GM23338 (cell line): ENCODE results near the gene CYBA. TPM values are rescaled to one million over a fixed set of nuclear protein-coding genes. Genes with fewer than 3 reads are reported as not detected.

Experiments used
- ATAC-seq: fragments of 200-7000 bp; cut with Tn5 transposase; 3 replicates; pipeline ENCODE4 v1.9.1; 2020
- DNase-seq: peaks from one replicate; pipeline ENCODE4 v3.0.0-alpha.2; 2015; ENCODE audit warnings: low spot score
- H2AFZ ChIP-seq: fragments of 200-600 bp; sonication (generic); 2 replicates; pipeline ENCODE4 v1.8.0; 2016; ENCODE audit warnings: antibody characterized with exemption, mild to moderate bottlenecking, moderate library complexity
- H3F3A ChIP-seq: fragments of 200-600 bp; sonication (generic); replicated peaks from 2 replicates; pipeline ENCODE4 v1.8.0; 2017; ENCODE audit warnings: antibody characterized with exemption, mixed run types, low read depth
- H3K27ac ChIP-seq: fragments of 200-600 bp; sonication (generic); 2 replicates; pipeline ENCODE4 v1.6.1; 2016; ENCODE audit warnings: low read depth
- H3K27me3 ChIP-seq: fragments of 200-600 bp; sonication (generic); 2 replicates; pipeline ENCODE4 v1.8.0; 2016; ENCODE audit warnings: mild to moderate bottlenecking, mixed run types, moderate library complexity; ENCODE audit not compliant: insufficient read depth
- H3K36me3 ChIP-seq: fragments of 200-600 bp; sonication (generic); 2 replicates; pipeline ENCODE4 v1.8.0; 2016; ENCODE audit warnings: mild to moderate bottlenecking; ENCODE audit not compliant: insufficient read depth
- H3K4me1 ChIP-seq: fragments of 200-600 bp; sonication (generic); 2 replicates; pipeline ENCODE4 v1.8.0; 2016; ENCODE audit warnings: mild to moderate bottlenecking, moderate library complexity; ENCODE audit not compliant: insufficient read depth
- H3K4me2 ChIP-seq: fragments of 200-600 bp; sonication (generic); 2 replicates; pipeline ENCODE4 v1.7.1; 2017; ENCODE audit warnings: mixed run types
- H3K4me3 ChIP-seq: fragments of 200-600 bp; sonication (generic); 2 replicates; pipeline ENCODE4 v1.6.1; 2016; ENCODE audit warnings: mixed run types
- H3K79me2 ChIP-seq: fragments of 200-600 bp; sonication (generic); replicated peaks from 2 replicates; pipeline ENCODE4 v1.8.0; 2017; ENCODE audit warnings: mild to moderate bottlenecking; ENCODE audit not compliant: insufficient read depth
- H3K9me2 ChIP-seq: fragments of 200-600 bp; sonication (generic); 2 replicates; pipeline ENCODE4 v1.8.0; 2017; ENCODE audit not compliant: insufficient read depth
- H4K20me1 ChIP-seq: fragments of 200-600 bp; sonication (generic); replicated peaks from 2 replicates; pipeline ENCODE4 v1.8.0; 2017; ENCODE audit warnings: mild to moderate bottlenecking; ENCODE audit not compliant: insufficient read depth
- H3K27ac Mint-ChIP-seq: 2 replicates; pipeline ENCODE4 v1.8.0; 2020; ENCODE audit warnings: inconsistent platforms, mild to moderate bottlenecking, moderate library complexity, mixed read lengths
- H3K27me3 Mint-ChIP-seq: 3 replicates; pipeline ENCODE4 v1.8.0; 2022; ENCODE audit warnings: low read depth, mild to moderate bottlenecking, moderate library complexity, mixed read lengths, inconsistent platforms; ENCODE audit not compliant: insufficient read depth, poor library complexity
- H3K36me3 Mint-ChIP-seq: 3 replicates; pipeline ENCODE4 v1.8.0; 2021; ENCODE audit warnings: low read depth, mild to moderate bottlenecking, inconsistent platforms, moderate library complexity, mixed read lengths
- H3K4me1 Mint-ChIP-seq: 3 replicates; pipeline ENCODE4 v1.8.0; 2020; ENCODE audit warnings: mild to moderate bottlenecking, inconsistent platforms, mixed read lengths
- H3K4me3 Mint-ChIP-seq: 3 replicates; pipeline ENCODE4 v1.8.0; 2021; ENCODE audit warnings: moderate library complexity, mild to moderate bottlenecking, inconsistent platforms, mixed read lengths
- H3K9me3 Mint-ChIP-seq: 3 replicates; pipeline ENCODE4 v1.8.0; 2020; ENCODE audit warnings: moderate library complexity, mild to moderate bottlenecking, inconsistent platforms, mixed read lengths
- CREB1 ChIP-seq: fragments of 250-450 bp; sonication (Bioruptor Pico); IDR thresholded peaks from 2 replicates; pipeline ENCODE4 v1.5.0; 2020; ENCODE audit warnings: low read depth, mild to moderate bottlenecking, moderate library complexity
- EZH2phosphoT487 ChIP-seq: fragments of 200-600 bp; sonication (generic); IDR thresholded peaks from one replicate; pipeline ENCODE4 v1.8.1; 2018; ENCODE audit warnings: antibody characterized with exemption; ENCODE audit not compliant: unreplicated experiment
- STAT1 ChIP-seq: IDR thresholded peaks from one replicate; pipeline ENCODE4 v1.6.1; 2016; ENCODE audit warnings: antibody characterized with exemption; ENCODE audit not compliant: unreplicated experiment
- polyA plus RNA-seq: library from polyadenylated mRNA; unstranded; fragments of >200 nt; fragmentation: Nextera tagmentation; extraction: Ambion mirVana; gene quantifications from 2 replicates; pipeline ENCODE4 v1.2.1, GENCODE V29; 2016
- total RNA-seq: library from RNA; depleted of rRNA; stranded (reverse); fragments of >200 nt; shearing (Covaris generic); gene quantifications from 2 replicates; pipeline ENCODE4 v1.2.3, GENCODE V29; 2014
- TF ChIP-seq, protein P1 (sequence below): fragments of 250-450 bp; sonication (Bioruptor Pico); IDR thresholded peaks from 2 replicates; pipeline ENCODE4 v1.5.0; 2020; ENCODE audit warnings: mild to moderate bottlenecking, moderate library complexity
- TF ChIP-seq, protein P2 (sequence below): IDR thresholded peaks from 2 replicates; pipeline ENCODE4 v1.6.1; 2016; ENCODE audit warnings: antibody characterized with exemption

CYBA gene
- total and polyA plus RNA-seq, 2 experiments from 2014 or later, result 275 to 281 TPM

DNA sequence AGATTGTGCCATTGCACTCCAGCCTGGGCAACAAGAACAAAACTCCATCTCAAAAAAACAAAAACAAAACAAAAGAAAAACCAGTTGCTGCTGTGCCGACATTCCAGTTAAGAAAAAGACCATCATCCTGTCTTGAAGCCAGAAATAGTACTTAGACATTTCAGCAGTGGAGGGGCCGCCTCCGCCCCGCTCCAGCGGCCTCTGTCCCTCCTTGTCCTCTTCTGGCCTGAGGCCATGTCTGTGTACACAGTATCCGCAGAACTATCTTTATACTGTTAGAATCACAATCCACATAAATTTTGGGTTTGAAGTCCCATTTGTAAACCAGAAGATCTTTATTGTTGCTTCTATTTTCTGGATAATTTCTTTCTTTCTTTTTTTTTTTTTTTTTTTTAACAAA is 55.8 kb downstream of the CYBA start (continued):
- TF ChIP-seq, protein P1, sequence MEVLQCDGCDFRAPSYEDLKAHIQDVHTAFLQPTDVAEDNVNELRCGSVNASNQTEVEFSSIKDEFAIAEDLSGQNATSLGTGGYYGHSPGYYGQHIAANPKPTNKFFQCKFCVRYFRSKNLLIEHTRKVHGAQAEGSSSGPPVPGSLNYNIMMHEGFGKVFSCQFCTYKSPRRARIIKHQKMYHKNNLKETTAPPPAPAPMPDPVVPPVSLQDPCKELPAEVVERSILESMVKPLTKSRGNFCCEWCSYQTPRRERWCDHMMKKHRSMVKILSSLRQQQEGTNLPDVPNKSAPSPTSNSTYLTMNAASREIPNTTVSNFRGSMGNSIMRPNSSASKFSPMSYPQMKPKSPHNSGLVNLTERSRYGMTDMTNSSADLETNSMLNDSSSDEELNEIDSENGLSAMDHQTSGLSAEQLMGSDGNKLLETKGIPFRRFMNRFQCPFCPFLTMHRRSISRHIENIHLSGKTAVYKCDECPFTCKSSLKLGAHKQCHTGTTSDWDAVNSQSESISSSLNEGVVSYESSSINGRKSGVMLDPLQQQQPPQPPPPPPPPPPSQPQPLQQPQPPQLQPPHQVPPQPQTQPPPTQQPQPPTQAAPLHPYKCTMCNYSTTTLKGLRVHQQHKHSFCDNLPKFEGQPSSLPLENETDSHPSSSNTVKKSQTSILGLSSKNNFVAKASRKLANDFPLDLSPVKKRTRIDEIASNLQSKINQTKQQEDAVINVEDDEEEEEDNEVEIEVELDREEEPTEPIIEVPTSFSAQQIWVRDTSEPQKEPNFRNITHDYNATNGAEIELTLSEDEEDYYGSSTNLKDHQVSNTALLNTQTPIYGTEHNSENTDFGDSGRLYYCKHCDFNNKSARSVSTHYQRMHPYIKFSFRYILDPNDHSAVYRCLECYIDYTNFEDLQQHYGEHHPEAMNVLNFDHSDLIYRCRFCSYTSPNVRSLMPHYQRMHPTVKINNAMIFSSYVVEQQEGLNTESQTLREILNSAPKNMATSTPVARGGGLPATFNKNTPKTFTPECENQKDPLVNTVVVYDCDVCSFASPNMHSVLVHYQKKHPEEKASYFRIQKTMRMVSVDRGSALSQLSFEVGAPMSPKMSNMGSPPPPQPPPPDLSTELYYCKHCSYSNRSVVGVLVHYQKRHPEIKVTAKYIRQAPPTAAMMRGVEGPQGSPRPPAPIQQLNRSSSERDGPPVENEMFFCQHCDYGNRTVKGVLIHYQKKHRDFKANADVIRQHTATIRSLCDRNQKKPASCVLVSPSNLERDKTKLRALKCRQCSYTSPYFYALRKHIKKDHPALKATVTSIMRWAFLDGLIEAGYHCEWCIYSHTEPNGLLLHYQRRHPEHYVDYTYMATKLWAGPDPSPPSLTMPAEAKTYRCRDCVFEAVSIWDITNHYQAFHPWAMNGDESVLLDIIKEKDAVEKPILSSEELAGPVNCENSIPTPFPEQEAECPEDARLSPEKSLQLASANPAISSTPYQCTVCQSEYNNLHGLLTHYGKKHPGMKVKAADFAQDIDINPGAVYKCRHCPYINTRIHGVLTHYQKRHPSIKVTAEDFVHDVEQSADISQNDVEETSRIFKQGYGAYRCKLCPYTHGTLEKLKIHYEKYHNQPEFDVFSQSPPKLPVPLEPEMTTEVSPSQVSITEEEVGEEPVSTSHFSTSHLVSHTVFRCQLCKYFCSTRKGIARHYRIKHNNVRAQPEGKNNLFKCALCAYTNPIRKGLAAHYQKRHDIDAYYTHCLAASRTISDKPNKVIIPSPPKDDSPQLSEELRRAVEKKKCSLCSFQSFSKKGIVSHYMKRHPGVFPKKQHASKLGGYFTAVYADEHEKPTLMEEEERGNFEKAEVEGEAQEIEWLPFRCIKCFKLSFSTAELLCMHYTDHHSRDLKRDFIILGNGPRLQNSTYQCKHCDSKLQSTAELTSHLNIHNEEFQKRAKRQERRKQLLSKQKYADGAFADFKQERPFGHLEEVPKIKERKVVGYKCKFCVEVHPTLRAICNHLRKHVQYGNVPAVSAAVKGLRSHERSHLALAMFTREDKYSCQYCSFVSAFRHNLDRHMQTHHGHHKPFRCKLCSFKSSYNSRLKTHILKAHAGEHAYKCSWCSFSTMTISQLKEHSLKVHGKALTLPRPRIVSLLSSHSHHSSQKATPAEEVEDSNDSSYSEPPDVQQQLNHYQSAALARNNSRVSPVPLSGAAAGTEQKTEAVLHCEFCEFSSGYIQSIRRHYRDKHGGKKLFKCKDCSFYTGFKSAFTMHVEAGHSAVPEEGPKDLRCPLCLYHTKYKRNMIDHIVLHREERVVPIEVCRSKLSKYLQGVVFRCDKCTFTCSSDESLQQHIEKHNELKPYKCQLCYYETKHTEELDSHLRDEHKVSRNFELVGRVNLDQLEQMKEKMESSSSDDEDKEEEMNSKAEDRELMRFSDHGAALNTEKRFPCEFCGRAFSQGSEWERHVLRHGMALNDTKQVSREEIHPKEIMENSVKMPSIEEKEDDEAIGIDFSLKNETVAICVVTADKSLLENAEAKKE (CRISPR knock-in tag), result no peak

DNA sequence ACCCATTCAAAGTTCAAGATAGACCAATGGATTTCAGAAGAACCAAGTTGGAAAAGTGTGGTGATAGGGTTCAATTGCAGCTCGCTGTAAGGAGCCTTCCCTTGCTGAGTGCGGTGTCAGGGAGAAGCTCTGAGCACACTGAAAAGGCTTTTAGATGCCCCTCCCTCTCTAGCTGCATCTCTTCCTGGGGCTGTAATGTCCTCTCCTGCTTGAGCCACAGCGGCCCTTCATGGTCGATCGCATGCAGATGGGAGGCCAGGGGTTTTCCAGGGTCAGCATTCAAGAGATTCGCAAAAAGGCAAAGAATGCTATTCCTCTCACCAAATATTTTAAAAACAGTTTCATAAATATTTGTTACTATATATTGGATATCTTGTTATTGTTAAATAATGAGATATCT is 56.9 kb downstream of the CYBA start:
- no peak overlapping the region for H3K4me2 ChIP-seq
- no peaks in the 10 kb centered on the region for H3K4me1 ChIP-seq
- H4K20me1 ChIP-seq, result peaks cover 23% of the 10 kb centered on the region; the same call in 1 of the 2 replicates
- DNase-seq, result no peak
- peaks cover 35% of the 10 kb centered on the region for H3K36me3 Mint-ChIP-seq
- no peak for ATAC-seq
- H3K9me2 ChIP-seq, result no peaks in the 10 kb centered on the region
- H3K4me1 Mint-ChIP-seq, result no peaks in the 10 kb centered on the region
- no peak overlapping the region for H3K27ac Mint-ChIP-seq
- no peak overlapping the region for H3K4me3 ChIP-seq
- no peak overlapping the region for H3K4me3 Mint-ChIP-seq
- peaks cover 1% of the 10 kb centered on the region for H3K27me3 Mint-ChIP-seq
- TF ChIP-seq, protein P1 (CRISPR knock-in tag), result no peak
- TF ChIP-seq, protein P2, sequence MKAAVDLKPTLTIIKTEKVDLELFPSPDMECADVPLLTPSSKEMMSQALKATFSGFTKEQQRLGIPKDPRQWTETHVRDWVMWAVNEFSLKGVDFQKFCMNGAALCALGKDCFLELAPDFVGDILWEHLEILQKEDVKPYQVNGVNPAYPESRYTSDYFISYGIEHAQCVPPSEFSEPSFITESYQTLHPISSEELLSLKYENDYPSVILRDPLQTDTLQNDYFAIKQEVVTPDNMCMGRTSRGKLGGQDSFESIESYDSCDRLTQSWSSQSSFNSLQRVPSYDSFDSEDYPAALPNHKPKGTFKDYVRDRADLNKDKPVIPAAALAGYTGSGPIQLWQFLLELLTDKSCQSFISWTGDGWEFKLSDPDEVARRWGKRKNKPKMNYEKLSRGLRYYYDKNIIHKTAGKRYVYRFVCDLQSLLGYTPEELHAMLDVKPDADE, result no peak
- no peak for TF ChIP-seq STAT1
- no peak for TF ChIP-seq CREB1 (CRISPR knock-in tag)
- no peak for TF ChIP-seq EZH2phosphoT487
- no peaks in the 10 kb centered on the region for H3K9me3 Mint-ChIP-seq
- no peak overlapping the region for H2AFZ ChIP-seq
- peaks cover 9% of the 10 kb centered on the region; the same call in 1 of the 2 replicates for H3K36me3 ChIP-seq
- no peak overlapping the region for H3K27ac ChIP-seq
- no peaks in the 10 kb centered on the region for H3K27me3 ChIP-seq
- peaks cover 45% of the 10 kb centered on the region for H3K79me2 ChIP-seq
- H3F3A ChIP-seq, result peaks cover 4% of the 10 kb centered on the region; the same call in 1 of the 2 replicates
